ENCODE data around the gene KRT80.

DNA sequence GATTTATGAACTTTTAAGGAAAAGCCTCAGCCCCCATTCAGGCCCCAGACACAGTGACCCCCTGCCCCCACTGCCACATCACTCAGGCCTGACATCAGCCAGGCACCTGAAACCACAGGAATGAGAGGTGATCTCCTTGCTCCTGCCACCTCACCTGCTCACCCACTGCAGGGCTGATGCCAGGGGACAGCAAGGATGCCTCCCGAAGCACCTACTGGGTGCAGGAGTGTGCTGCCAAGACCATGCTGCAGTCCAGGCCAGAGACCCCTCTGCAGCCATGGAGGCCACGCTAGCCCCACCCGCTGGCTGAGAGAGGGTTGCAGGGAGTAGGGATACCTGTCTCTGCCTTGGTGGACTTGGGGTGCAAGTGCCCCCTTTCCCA lies 22.6 kb upstream of the KRT80 start:
- no peak for TF ChIP-seq POLR2A (IDR thresholded peaks at IDR 0.05; ENCODE audit: low read length)
- no peak for TF ChIP-seq RFX5 (IDR thresholded peaks at IDR 0.05)
